HepG2 (cell line): ENCODE measurements around the gene GDF7. TPM values are rescaled to one million over a fixed set of nuclear protein-coding genes. Genes with fewer than 3 reads are reported as not detected.

Experiments used
- HHEX ChIP-seq: IDR thresholded peaks from 2 replicates; pipeline ENCODE4 v1.6.1; 2016; ENCODE audit warnings: control low read depth
- KDM3A ChIP-seq: IDR thresholded peaks from 2 replicates; pipeline ENCODE4 v1.6.1; 2018; ENCODE audit warnings: low read depth, missing compliant biosample characterization
- NFE2L1 ChIP-seq: sonication (generic); formaldehyde crosslinking; IDR thresholded peaks from 2 replicates; pipeline ENCODE4 v1.4.0; 2020; ENCODE audit warnings: missing genetic modification reagents, mild to moderate bottlenecking, borderline replicate concordance
- RBFOX2 ChIP-seq: fragments of 200-400 bp; formaldehyde crosslinking; IDR thresholded peaks from 2 replicates; pipeline ENCODE4 v1.6.1; 2017; ENCODE audit warnings: low read depth, mild to moderate bottlenecking, low read length
- SIN3B ChIP-seq: fragments of 150-350 bp; IDR thresholded peaks from 2 replicates; pipeline ENCODE4 v1.6.1; 2014; ENCODE audit warnings: low read length
- SIX1 ChIP-seq: sonication (generic); formaldehyde crosslinking; IDR thresholded peaks from 2 replicates; pipeline ENCODE4 v1.4.0; 2020; ENCODE audit warnings: missing genetic modification reagents, borderline replicate concordance
- TCF7L2 ChIP-seq: IDR thresholded peaks from 2 replicates; pipeline ENCODE4 v1.6.1; 2011; ENCODE audit warnings: mild to moderate bottlenecking, low read depth, low read length, moderate library complexity
- THAP11 ChIP-seq: IDR thresholded peaks from 2 replicates; pipeline ENCODE4 v1.6.1; 2016; ENCODE audit warnings: missing biosample characterization, missing genetic modification reagents
- ZBTB21 ChIP-seq: sonication (generic); formaldehyde crosslinking; IDR thresholded peaks from 2 replicates; pipeline ENCODE4 v1.4.0; 2020; ENCODE audit warnings: missing genetic modification reagents
- ZBTB42 ChIP-seq: sonication (generic); formaldehyde crosslinking; IDR thresholded peaks from 2 replicates; pipeline ENCODE4 v1.5.0; 2020; ENCODE audit warnings: mild to moderate bottlenecking, missing genetic modification reagents
- ZNF205 ChIP-seq: IDR thresholded peaks from 2 replicates; pipeline ENCODE4 v1.6.1; 2018; ENCODE audit warnings: missing biosample characterization, missing genetic modification reagents
- ZNF564 ChIP-seq: sonication (generic); formaldehyde crosslinking; IDR thresholded peaks from 2 replicates; pipeline ENCODE4 v1.8.1; 2023; ENCODE audit warnings: mild to moderate bottlenecking, missing genetic modification reagents
- polyA plus RNA-seq, 8 experiments: library from polyadenylated mRNA; depleted of rRNA in 3 of 8; stranded (reverse) in 7 of 8; unstranded in 1 of 8; fragments of >200 nt; fragmentation: Illumina TruSeq in 4 of 8; extraction: Trizol in 4 of 8; gene quantifications; 2 replicates each; pipeline versions ENCODE4 v1.2.1 to v1.2.3, GENCODE V29; 2011 to 2016; ENCODE audit warnings: low read depth in 4 of 8, missing spikeins in 1 of 8, mixed read lengths in 1 of 8; ENCODE audit not compliant: insufficient read depth in 1 of 8
- total RNA-seq, 5 experiments: library from RNA; depleted of rRNA; stranded (reverse); fragments of >200 nt; fragmentation: Illumina TruSeq; extraction: Trizol; gene quantifications; 2 replicates each; pipeline ENCODE4 v1.2.3, GENCODE V29; 2016; ENCODE audit warnings: low read depth in 1 of 5
- TF ChIP-seq, protein P1 (sequence below): IDR thresholded peaks from 2 replicates; pipeline ENCODE4 v1.6.1; 2016; ENCODE audit warnings: missing biosample characterization, missing genetic modification reagents, low read depth
- TF ChIP-seq, protein P2 (sequence below): IDR thresholded peaks from 2 replicates; pipeline ENCODE4 v1.6.1; 2016; ENCODE audit warnings: missing compliant biosample characterization, missing genetic modification reagents, borderline replicate concordance
- TF ChIP-seq, protein P3 (sequence below): IDR thresholded peaks from 2 replicates; pipeline ENCODE4 v1.6.1; 2012; ENCODE audit warnings: low read depth, low read length, improper control_type of control experiment
- TF ChIP-seq, protein P4 (sequence below): IDR thresholded peaks from 2 replicates; pipeline ENCODE4 v1.6.1; 2016; ENCODE audit warnings: mild to moderate bottlenecking
- TF ChIP-seq, protein P5 (sequence below): sonication (generic); formaldehyde crosslinking; IDR thresholded peaks from 2 replicates; pipeline ENCODE4 v1.4.0; 2020; ENCODE audit warnings: missing genetic modification reagents, borderline replicate concordance
- TF ChIP-seq, protein P6 (sequence below): sonication (generic); formaldehyde crosslinking; IDR thresholded peaks from 2 replicates; pipeline ENCODE4 v1.5.0; 2020; ENCODE audit warnings: missing genetic modification reagents

The GDF7 gene
- total and polyA plus RNA-seq, 2 of the 13 experiments (the other 11 are each of a cell fraction or from before 2014, with no cell fraction given): 1.6 to 15.0 TPM

DNA sequence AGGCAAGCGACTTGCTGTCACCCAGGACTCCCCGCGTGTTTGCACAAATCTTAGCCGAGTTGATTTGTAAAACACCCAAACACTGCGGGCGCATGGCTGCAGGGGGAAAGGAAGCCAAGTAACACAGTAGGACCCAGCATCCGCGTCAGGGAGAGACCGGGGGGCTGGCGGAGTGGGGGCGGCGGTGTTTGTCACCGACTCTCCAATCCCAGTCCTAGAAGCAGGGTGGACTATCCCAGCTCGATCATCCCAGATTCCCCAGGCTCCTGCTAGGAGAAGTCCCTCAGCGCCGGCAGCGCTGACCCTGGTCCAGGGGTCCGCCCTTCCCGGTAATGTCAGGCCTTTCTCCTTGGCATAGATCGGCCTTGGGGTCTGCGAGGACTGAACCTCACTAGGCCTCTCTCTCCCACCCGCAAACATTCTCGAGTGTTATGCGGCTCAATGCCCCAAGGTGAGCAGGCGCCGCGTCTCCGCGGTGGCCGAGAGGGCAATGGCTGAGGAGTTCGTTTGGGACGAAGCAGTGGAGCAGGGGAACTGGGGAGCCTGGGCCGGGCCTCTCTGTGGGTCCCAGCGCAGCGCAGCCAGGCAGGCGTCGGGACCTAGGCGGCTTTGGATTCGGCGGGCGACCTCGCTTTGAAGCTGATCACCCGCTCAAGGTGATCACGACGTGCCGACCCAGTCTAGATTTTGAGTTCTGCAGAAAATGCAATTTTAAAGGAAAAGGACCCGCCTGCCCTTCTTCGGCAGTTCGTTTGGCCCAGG, 1.5 kb upstream of the GDF7 start (continued):
- TF ChIP-seq SIX1 (CRISPR knock-in tag): no peak
- TF ChIP-seq, protein P1, sequence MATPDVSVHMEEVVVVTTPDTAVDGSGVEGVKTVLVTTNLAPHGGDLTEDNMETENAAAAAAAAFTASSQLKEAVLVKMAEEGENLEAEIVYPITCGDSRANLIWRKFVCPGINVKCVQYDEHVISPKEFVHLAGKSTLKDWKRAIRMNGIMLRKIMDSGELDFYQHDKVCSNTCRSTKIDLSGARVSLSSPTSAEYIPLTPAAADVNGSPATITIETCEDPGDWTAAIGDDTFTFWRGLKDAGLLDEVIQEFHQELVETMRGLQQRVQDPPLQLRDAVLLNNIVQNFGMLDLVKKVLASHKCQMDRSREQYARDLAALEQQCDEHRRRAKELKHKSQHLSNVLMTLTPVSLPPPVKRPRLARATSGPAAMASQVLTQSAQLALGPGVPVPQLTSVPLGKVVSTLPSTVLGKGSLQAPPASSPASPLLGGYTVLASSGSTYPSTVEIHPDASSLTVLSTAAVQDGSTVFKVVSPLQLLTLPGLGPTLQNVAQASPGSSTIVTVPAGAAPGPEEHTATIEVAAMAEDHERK (CRISPR knock-in tag): no peak
- no peak for TF ChIP-seq HHEX (CRISPR knock-in tag)
- TF ChIP-seq, protein P2, sequence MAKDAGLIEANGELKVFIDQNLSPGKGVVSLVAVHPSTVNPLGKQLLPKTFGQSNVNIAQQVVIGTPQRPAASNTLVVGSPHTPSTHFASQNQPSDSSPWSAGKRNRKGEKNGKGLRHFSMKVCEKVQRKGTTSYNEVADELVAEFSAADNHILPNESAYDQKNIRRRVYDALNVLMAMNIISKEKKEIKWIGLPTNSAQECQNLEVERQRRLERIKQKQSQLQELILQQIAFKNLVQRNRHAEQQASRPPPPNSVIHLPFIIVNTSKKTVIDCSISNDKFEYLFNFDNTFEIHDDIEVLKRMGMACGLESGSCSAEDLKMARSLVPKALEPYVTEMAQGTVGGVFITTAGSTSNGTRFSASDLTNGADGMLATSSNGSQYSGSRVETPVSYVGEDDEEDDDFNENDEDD: no peak
- TF ChIP-seq, protein P3, sequence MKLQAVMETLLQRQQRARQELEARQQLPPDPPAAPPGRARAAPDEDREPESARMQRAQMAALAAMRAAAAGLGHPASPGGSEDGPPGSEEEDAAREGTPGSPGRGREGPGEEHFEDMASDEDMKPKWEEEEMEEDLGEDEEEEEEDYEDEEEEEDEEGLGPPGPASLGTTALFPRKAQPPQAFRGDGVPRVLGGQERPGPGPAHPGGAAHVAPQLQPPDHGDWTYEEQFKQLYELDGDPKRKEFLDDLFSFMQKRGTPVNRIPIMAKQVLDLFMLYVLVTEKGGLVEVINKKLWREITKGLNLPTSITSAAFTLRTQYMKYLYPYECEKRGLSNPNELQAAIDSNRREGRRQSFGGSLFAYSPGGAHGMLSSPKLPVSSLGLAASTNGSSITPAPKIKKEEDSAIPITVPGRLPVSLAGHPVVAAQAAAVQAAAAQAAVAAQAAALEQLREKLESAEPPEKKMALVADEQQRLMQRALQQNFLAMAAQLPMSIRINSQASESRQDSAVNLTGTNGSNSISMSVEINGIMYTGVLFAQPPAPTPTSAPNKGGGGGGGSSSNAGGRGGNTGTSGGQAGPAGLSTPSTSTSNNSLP: no peak
- no peak for TF ChIP-seq ZNF205 (CRISPR knock-in tag)
- TF ChIP-seq, protein P4, sequence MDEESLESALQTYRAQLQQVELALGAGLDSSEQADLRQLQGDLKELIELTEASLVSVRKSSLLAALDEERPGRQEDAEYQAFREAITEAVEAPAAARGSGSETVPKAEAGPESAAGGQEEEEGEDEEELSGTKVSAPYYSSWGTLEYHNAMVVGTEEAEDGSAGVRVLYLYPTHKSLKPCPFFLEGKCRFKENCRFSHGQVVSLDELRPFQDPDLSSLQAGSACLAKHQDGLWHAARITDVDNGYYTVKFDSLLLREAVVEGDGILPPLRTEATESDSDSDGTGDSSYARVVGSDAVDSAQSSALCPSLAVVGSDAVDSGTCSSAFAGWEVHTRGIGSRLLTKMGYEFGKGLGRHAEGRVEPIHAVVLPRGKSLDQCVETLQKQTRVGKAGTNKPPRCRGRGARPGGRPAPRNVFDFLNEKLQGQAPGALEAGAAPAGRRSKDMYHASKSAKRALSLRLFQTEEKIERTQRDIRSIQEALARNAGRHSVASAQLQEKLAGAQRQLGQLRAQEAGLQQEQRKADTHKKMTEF (CRISPR knock-in tag): no peak
- TF ChIP-seq ZBTB42 (CRISPR knock-in tag): no peak
- TF ChIP-seq ZBTB21 (CRISPR knock-in tag): no peak
- no peak for TF ChIP-seq RBFOX2
- TF ChIP-seq KDM3A: no peak
- no peak for TF ChIP-seq THAP11 (CRISPR knock-in tag)
- TF ChIP-seq NFE2L1: no peak
- no peak for TF ChIP-seq SIN3B
- TF ChIP-seq TCF7L2: no peak
- TF ChIP-seq, protein P5, sequence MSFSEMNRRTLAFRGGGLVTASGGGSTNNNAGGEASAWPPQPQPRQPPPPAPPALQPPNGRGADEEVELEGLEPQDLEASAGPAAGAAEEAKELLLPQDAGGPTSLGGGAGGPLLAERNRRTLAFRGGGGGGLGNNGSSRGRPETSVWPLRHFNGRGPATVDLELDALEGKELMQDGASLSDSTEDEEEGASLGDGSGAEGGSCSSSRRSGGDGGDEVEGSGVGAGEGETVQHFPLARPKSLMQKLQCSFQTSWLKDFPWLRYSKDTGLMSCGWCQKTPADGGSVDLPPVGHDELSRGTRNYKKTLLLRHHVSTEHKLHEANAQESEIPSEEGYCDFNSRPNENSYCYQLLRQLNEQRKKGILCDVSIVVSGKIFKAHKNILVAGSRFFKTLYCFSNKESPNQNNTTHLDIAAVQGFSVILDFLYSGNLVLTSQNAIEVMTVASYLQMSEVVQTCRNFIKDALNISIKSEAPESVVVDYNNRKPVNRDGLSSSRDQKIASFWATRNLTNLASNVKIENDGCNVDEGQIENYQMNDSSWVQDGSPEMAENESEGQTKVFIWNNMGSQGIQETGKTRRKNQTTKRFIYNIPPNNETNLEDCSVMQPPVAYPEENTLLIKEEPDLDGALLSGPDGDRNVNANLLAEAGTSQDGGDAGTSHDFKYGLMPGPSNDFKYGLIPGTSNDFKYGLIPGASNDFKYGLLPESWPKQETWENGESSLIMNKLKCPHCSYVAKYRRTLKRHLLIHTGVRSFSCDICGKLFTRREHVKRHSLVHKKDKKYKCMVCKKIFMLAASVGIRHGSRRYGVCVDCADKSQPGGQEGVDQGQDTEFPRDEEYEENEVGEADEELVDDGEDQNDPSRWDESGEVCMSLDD (CRISPR knock-in tag): no peak
- TF ChIP-seq, protein P6, sequence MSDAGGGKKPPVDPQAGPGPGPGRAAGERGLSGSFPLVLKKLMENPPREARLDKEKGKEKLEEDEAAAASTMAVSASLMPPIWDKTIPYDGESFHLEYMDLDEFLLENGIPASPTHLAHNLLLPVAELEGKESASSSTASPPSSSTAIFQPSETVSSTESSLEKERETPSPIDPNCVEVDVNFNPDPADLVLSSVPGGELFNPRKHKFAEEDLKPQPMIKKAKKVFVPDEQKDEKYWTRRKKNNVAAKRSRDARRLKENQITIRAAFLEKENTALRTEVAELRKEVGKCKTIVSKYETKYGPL (CRISPR knock-in tag): no peak
- 0 out of 2 replicates have a peak, but pooled peaks have one; percentile 27 for TF ChIP-seq ZNF564 (CRISPR knock-in tag)
